Right hindlimb (tissue), 1 donor: ENCODE measurements around the gene COL23A1.

Experiments used
- DNase-seq: peaks from one replicate; pipeline ENCODE4 v3.0.0-alpha.2; 2018

COL23A1 gene

GRCh38 chr5:178590141-178590923, at the start of gene COL23A1:
TSS of gene COL23A1 (minus strand) at chr5:178590393.
- DNase-seq: peak; percentile 82

- no peak for DNase-seq
Observed at GRCh38 chr5:178637356-178638074, 47.3 kb upstream of the COL23A1 start.

GRCh38 chr5:178632285-178632684, 42.1 kb upstream of the COL23A1 start:
- no peak for DNase-seq

- no peak for DNase-seq
Observed at GRCh38 chr5:178630951-178631350, 40.8 kb upstream of the COL23A1 start.

GRCh38 chr5:178630475-178630930, 40.3 kb upstream of the COL23A1 start:
- no peak for DNase-seq

GRCh38 chr5:178627259-178627598, 37.0 kb upstream of the COL23A1 start:
- no peak for DNase-seq

- peak; percentile 97 for DNase-seq
Observed at GRCh38 chr5:178626484-178627258, 36.5 kb upstream of the COL23A1 start, which contains the start of gene CLK4. TSS of gene CLK4 (minus strand) at chr5:178627050. CDS start at chr5:178623416, 3,634 bp downstream.

GRCh38 chr5:178625679-178626483, 35.7 kb upstream of the COL23A1 start:
- DNase-seq: no peak

GRCh38 chr5:178624631-178625546, 34.7 kb upstream of the COL23A1 start:
- DNase-seq: no peak

GRCh38 chr5:178622679-178623247, 32.6 kb upstream of the COL23A1 start:
- DNase-seq: no peak

- no peak for DNase-seq
Observed at GRCh38 chr5:178619390-178619789, 29.2 kb upstream of the COL23A1 start.

GRCh38 chr5:178612299-178612698, 22.1 kb upstream of the COL23A1 start:
- no peak for DNase-seq

GRCh38 chr5:178606269-178606668, 16.1 kb upstream of the COL23A1 start:
- no peak for DNase-seq

GRCh38 chr5:178605788-178606187, 15.6 kb upstream of the COL23A1 start:
- no peak for DNase-seq

- DNase-seq: no peak
Observed at GRCh38 chr5:178602752-178603151, 12.6 kb upstream of the COL23A1 start.

GRCh38 chr5:178595750-178596149, 5.6 kb upstream of the COL23A1 start:
- no peak for DNase-seq

- no peak for DNase-seq
Observed at GRCh38 chr5:178595150-178595549, 5.0 kb upstream of the COL23A1 start.

GRCh38 chr5:178590924-178591423, 781 bp upstream of the COL23A1 start:
- DNase-seq: no peak

- DNase-seq: peak; percentile 50
Observed at GRCh38 chr5:178589180-178590140, 733 bp downstream of the COL23A1 start.

GRCh38 chr5:178588769-178589168, 1.4 kb downstream of the COL23A1 start:
- DNase-seq: no peak
